NB4 (cell line): ENCODE results near the gene SENP2.

Experiments
- TF ChIP-seq, protein P1 (sequence below): IDR thresholded peaks from one replicate; pipeline ENCODE4 v1.5.1; 2012; ENCODE audit warnings: low read depth, low read length
- TF ChIP-seq, protein P2 (sequence below): IDR thresholded peaks from 2 replicates; pipeline ENCODE4 v1.6.1; 2011; ENCODE audit warnings: low read depth, low read length

DNA sequence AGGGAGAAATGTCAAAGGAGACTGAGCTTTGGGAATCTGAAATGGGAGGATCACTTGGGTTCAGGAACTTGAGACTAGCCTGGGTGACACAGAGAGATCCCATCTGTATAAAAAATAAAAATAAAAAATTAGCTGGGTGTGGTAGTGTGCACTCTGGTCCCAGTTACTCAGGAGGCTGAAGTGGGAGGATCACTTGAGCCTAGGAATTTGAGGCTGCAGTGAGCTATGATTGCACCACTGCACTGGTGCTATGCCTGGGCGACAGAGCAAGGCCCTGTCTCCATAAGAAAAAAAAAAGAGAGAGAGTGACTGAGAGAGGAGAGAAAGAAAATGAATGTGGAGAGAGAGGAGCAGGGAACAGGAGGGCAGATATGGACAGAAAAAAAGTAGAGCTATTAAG lies 72.8 kb downstream of the SENP2 start:
- TF ChIP-seq, protein P1, sequence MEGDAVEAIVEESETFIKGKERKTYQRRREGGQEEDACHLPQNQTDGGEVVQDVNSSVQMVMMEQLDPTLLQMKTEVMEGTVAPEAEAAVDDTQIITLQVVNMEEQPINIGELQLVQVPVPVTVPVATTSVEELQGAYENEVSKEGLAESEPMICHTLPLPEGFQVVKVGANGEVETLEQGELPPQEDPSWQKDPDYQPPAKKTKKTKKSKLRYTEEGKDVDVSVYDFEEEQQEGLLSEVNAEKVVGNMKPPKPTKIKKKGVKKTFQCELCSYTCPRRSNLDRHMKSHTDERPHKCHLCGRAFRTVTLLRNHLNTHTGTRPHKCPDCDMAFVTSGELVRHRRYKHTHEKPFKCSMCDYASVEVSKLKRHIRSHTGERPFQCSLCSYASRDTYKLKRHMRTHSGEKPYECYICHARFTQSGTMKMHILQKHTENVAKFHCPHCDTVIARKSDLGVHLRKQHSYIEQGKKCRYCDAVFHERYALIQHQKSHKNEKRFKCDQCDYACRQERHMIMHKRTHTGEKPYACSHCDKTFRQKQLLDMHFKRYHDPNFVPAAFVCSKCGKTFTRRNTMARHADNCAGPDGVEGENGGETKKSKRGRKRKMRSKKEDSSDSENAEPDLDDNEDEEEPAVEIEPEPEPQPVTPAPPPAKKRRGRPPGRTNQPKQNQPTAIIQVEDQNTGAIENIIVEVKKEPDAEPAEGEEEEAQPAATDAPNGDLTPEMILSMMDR: no peak
- TF ChIP-seq, protein P2, sequence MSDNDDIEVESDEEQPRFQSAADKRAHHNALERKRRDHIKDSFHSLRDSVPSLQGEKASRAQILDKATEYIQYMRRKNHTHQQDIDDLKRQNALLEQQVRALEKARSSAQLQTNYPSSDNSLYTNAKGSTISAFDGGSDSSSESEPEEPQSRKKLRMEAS: no peak
